ENCODE data around the gene MCF2L. TPM values are rescaled to one million over a fixed set of nuclear protein-coding genes. Genes with fewer than 3 reads are reported as not detected.
A peak's percentile ranks its signal among the peaks of the same experiment; 100 is the strongest.
"Not testable (repeated sequence)": the region's sequence is repeated elsewhere in the genome, so short reads cannot be mapped to it uniquely, and the experiment has no call there.

Gene MCF2L
- total and polyA plus RNA-seq, 5 donors = 18.0 to 47.5 (median 33.2) TPM

GRCh38 chr13:113074401-113074800 is 105.4 kb downstream of the MCF2L start:
- ATAC-seq (peak in 1 of 2 donors; percentile 8), DNase-seq (peak in 2 of 3 donors; percentile 39 to 52)
- Histone ChIP-seq H3K9me3 (ENCODE audit: control insufficient read depth, low read length) (no peaks in the 10 kb centered on the region), H3K4me1 (ENCODE audit: control insufficient read depth, insufficient read depth, low read length) (no peaks in the 10 kb centered on the region), H3K4me3 (ENCODE audit: low read length) (no peak overlapping the region), H3K27me3 (ENCODE audit: control insufficient read depth, insufficient read depth) (no peaks in the 10 kb centered on the region), H3K27ac (ENCODE audit: low read length) (no peak overlapping the region)
- 94% methylated on average over 18 of the region's 18 CpGs for WGBS
- intact Hi-C loops (cut with DNase I) = no loop called here

- Histone ChIP-seq H3K4me1 (ENCODE audit: control insufficient read depth, insufficient read depth, low read length) (no peaks in the 10 kb centered on the region), H3K27ac (ENCODE audit: low read length) (no peak overlapping the region), H3K4me3 (ENCODE audit: low read length) (no peak overlapping the region), H3K27me3 (ENCODE audit: control insufficient read depth, insufficient read depth) (no peaks in the 10 kb centered on the region), H3K9me3 (ENCODE audit: control insufficient read depth, low read length) (no peaks in the 10 kb centered on the region)
- peak in 2 of 3 donors; percentile 40 to 50 for DNase-seq
- WGBS = 93% methylated on average over 22 of the region's 22 CpGs
- ATAC-seq = no peak
- intact Hi-C loops (cut with DNase I) = no loop called here
Measured at GRCh38 chr13:113074876-113075275, 105.9 kb downstream of the MCF2L start.

GRCh38 chr13:113075711-113076110 is 106.7 kb downstream of the MCF2L start:
- Histone ChIP-seq H3K27ac (ENCODE audit: low read length) (no peak overlapping the region), H3K4me3 (ENCODE audit: low read length) (no peak overlapping the region), H3K27me3 (ENCODE audit: control insufficient read depth, insufficient read depth) (no peaks in the 10 kb centered on the region), H3K9me3 (ENCODE audit: control insufficient read depth, low read length) (no peaks in the 10 kb centered on the region), H3K4me1 (ENCODE audit: control insufficient read depth, insufficient read depth, low read length) (no peaks in the 10 kb centered on the region)
- WGBS = 96% methylated on average over 17 of the region's 17 CpGs
- intact Hi-C loops (cut with DNase I) = no loop called here
- no peak for ATAC-seq
- DNase-seq = peak in 1 of 3 donors; percentile 49

- intact Hi-C loops (cut with DNase I) = no loop called here
- no peaks in the 10 kb centered on the region for H3K27me3 ChIP-seq (ENCODE audit: control insufficient read depth, insufficient read depth)
- H3K4me3 ChIP-seq (ENCODE audit: low read length) = no peak overlapping the region
- H3K4me1 ChIP-seq (ENCODE audit: control insufficient read depth, insufficient read depth, low read length) = no peaks in the 10 kb centered on the region
- peak in 2 of 3 donors; percentile 16 to 54 for DNase-seq
- H3K9me3 ChIP-seq (ENCODE audit: control insufficient read depth, low read length) = no peaks in the 10 kb centered on the region
- no peak for ATAC-seq
- WGBS = 93% methylated on average over 39 of the region's 39 CpGs
- H3K27ac ChIP-seq (ENCODE audit: low read length) = no peak overlapping the region
Measured at GRCh38 chr13:113076681-113077401, 107.8 kb downstream of the MCF2L start.

GRCh38 chr13:113077566-113077952 is 108.5 kb downstream of the MCF2L start:
- Histone ChIP-seq H3K9me3 (ENCODE audit: control insufficient read depth, low read length) (no peaks in the 10 kb centered on the region), H3K27me3 (ENCODE audit: control insufficient read depth, insufficient read depth) (no peaks in the 10 kb centered on the region), H3K27ac (ENCODE audit: low read length) (no peak overlapping the region), H3K4me1 (ENCODE audit: control insufficient read depth, insufficient read depth, low read length) (no peaks in the 10 kb centered on the region), H3K4me3 (ENCODE audit: low read length) (no peak overlapping the region)
- intact Hi-C loops (cut with DNase I) = no loop called here
- 88% methylated on average over 20 of the region's 20 CpGs for WGBS
- DNase-seq (no peak), ATAC-seq (no peak)

- intact Hi-C loops (cut with DNase I) = no loop called here
- H3K9me3 ChIP-seq (ENCODE audit: control insufficient read depth, low read length) = no peaks in the 10 kb centered on the region
- DNase-seq (peak; percentile 9 to 51 (median 48)), ATAC-seq (no peak)
- WGBS = 92% methylated on average over 42 of the region's 42 CpGs
- H3K27ac ChIP-seq (ENCODE audit: low read length) = no peak overlapping the region
- H3K4me1 ChIP-seq (ENCODE audit: control insufficient read depth, insufficient read depth, low read length) = no peaks in the 10 kb centered on the region
- H3K27me3 ChIP-seq (ENCODE audit: control insufficient read depth, insufficient read depth) = no peaks in the 10 kb centered on the region
- no peak overlapping the region for H3K4me3 ChIP-seq (ENCODE audit: low read length)
Measured at GRCh38 chr13:113077953-113078901, 109.2 kb downstream of the MCF2L start.

- Histone ChIP-seq H3K9me3 (ENCODE audit: control insufficient read depth, low read length) (no peaks in the 10 kb centered on the region), H3K4me1 (ENCODE audit: control insufficient read depth, insufficient read depth, low read length) (peaks cover 2% of the 10 kb centered on the region), H3K27ac (ENCODE audit: low read length) (no peak overlapping the region), H3K27me3 (ENCODE audit: control insufficient read depth, insufficient read depth) (no peaks in the 10 kb centered on the region), H3K4me3 (ENCODE audit: low read length) (no peak overlapping the region)
- DNase-seq (peak in 1 of 3 donors; percentile 3), ATAC-seq (no peak)
- intact Hi-C loops (cut with DNase I) = no loop called here
- WGBS = 67% methylated on average over 27 of the region's 27 CpGs
Measured at GRCh38 chr13:113078902-113079780, 110.1 kb downstream of the MCF2L start.

GRCh38 chr13:113079781-113080080 is 110.7 kb downstream of the MCF2L start:
- intact Hi-C loops (cut with DNase I); H3K9me3 ChIP-seq (ENCODE audit: control insufficient read depth, low read length); H3K27ac ChIP-seq (ENCODE audit: low read length); DNase-seq; H3K4me3 ChIP-seq (ENCODE audit: low read length); H3K27me3 ChIP-seq (ENCODE audit: control insufficient read depth, insufficient read depth); ATAC-seq; H3K4me1 ChIP-seq (ENCODE audit: control insufficient read depth, insufficient read depth, low read length): not testable (repeated sequence)
- WGBS = 56% methylated on average over 6 of the region's 9 CpGs

GRCh38 chr13:113080361-113080831 is 111.4 kb downstream of the MCF2L start:
- intact Hi-C loops (cut with DNase I) = no loop called here
- ATAC-seq (no peak), DNase-seq (peak in 2 of 3 donors; percentile 6 to 41)
- no peak overlapping the region for H3K27ac ChIP-seq (ENCODE audit: low read length)
- WGBS = 82% methylated on average over 18 of the region's 18 CpGs
- H3K4me1 ChIP-seq (ENCODE audit: control insufficient read depth, insufficient read depth, low read length) = peaks cover 2% of the 10 kb centered on the region
- no peak overlapping the region for H3K4me3 ChIP-seq (ENCODE audit: low read length)
- no peaks in the 10 kb centered on the region for H3K27me3 ChIP-seq (ENCODE audit: control insufficient read depth, insufficient read depth)
- no peaks in the 10 kb centered on the region for H3K9me3 ChIP-seq (ENCODE audit: control insufficient read depth, low read length)

- no peaks in the 10 kb centered on the region for H3K27me3 ChIP-seq (ENCODE audit: control insufficient read depth, insufficient read depth)
- DNase-seq (peak; percentile 9 to 53 (median 46)), ATAC-seq (no peak)
- no peak overlapping the region for H3K27ac ChIP-seq (ENCODE audit: low read length)
- intact Hi-C loops (cut with DNase I) = no loop called here
- no peaks in the 10 kb centered on the region for H3K9me3 ChIP-seq (ENCODE audit: control insufficient read depth, low read length)
- H3K4me1 ChIP-seq (ENCODE audit: control insufficient read depth, insufficient read depth, low read length) = peaks cover 2% of the 10 kb centered on the region
- 76% methylated on average over 25 of the region's 25 CpGs for WGBS
- H3K4me3 ChIP-seq (ENCODE audit: low read length) = no peak overlapping the region
Measured at GRCh38 chr13:113080901-113081521, 112.0 kb downstream of the MCF2L start.

Measured in right cardiac atrium (tissue), 5 donors.